NCI-H2196 treated with DMSO at 0.1 percent for 48 hours (cell line): Measurements from ENCODE around the gene GALM.
"Not testable (repeated sequence)": the region's sequence is repeated elsewhere in the genome, so short reads cannot be mapped to it uniquely, and the experiment has no call there.

Source experiments
- DNase-seq: peaks from one replicate; lab custom pipeline; 2025; ENCODE audit not compliant: unreplicated experiment; lab: John Stamatoyannopoulos, UW

Gene GALM

DNA sequence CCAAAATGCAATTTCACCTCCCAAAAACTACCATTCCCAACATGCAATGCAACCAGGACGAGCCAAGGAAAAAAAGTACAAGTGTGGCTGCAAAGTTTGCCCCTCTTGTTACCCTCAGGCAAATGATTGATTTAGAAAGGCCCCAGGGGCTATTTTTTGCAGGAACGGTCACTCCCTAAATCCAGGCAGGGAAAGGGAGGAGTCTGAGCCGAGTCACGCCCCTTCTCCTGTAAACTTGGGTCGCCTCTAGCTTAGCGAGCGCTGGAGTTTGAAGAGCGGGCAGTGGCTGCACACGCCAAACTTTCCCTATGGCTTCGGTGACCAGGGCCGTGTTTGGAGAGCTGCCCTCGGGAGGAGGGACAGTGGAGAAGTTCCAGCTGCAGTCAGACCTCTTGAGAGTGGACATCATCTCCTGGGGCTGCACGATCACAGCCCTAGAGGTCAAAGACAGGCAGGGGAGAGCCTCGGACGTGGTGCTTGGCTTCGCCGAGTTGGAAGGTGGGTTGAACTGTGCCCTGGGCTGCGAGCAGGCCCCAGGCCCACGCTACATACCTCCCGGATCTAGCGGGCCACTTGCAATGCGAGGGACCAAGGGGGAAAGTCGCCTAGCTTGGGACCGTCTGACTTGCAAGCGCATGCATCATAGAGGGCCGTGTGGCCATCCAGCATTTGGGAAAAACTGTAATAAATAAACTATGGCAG lies at the start of gene GALM:
Gene GALM (plus strand): TSS at position 261 of the 702 bp plus-strand sequence. CDS start 48 bp downstream, at position 309.
- no peak for DNase-seq

DNA sequence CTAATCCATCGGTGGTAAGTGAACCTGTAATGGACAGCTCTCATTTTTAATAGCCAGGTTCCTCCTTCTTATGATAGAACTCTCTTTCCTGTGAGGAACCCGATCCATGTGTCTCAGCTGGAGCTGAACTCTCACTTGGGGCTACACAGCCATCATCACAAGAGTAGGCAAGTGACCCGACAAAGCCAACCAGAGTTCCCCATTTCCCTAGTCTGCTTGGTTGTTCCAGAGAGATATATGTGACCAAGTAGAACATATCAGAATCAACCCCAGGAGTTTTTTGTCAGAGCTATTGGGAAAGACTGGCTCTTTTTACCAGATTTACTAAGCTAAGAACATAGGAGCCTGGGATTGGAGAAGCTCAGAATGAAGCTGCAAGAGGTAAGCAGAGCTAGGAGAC lies 48.6 kb upstream of the GALM start:
- no peak for DNase-seq

DNA sequence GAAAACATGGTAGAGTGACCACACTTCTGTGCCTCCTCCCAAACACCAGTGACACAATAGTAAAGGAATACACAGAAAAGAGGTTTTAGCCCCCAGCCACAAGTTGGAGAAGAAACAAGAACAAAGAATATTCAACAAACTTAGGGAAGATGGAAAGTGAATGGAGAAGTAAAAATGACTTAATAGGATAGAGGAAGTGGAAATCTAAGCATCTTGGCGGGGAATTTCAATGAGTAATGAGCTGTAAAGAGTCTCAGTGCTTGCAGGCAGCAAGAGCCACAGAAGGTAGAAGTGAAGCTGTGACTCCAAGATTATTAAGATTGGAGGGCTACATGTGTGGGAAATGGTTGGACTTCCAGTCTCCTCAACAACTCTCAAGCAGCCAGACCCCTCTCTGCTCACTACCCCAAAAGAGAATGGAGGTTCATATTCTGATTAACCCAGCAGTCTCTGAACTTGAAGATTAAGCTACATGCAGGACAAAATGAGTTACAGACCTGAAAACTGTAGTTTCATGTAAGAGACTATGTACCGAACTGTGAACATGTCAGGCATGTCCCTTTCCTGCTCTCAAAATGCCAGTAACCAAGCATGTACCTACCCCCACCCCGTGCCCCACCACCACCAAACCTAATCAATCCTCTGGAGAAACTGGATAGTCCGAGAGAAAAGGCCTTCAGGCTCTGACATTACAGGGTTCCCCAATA lies 46.3 kb upstream of the GALM start:
- no peak for DNase-seq

DNA sequence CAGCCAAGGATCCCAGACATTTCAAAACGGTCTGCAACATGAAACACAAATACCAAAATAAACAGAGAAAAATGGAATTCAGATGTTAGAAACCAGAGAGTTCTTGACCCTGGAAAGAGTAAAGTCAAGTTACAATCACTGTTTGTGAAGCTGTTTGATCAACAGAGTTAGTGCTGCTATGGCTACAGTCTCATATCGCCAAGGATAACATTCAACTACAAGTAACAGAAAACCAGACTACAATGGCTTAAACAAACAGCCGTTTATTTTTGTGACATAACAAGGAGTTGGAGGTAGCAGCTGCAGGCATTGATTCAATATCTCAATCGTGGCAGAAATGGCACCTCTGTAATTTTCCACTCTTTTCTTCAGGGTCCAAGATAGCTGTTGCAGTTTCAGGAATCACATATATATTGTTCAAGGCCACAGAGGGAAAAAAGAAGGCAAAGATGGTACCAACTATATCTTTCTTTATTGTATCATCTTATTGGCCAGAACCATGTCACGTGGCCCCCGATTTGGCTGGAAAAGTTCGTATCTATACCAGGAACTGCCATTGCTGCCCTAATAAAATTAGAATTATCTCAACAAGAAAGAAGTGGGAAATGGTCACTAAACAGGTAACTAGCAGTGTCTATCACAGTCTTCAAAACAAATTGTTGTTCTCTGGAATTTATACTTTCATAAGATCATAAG lies 45.5 kb upstream of the GALM start:
- DNase-seq = peak; percentile 34

DNA sequence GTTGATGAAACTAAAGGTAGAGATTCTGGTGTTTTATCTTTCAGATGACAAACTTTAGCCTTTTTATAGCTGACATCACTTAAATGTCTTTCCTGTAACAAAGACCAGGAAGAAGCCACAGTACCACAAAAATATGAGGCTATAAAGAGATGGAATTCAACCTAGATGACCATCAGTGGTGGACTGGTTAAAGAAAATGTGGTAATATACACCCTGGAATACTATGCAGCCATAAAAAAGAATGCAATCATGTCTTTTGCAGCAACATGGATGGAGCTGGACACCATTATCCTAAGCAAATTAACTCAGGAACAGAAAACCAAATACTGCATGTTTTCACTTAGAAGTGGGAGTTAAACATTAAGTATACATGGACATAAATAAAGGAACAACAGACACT lies 44.9 kb upstream of the GALM start:
- no peak for DNase-seq

DNA sequence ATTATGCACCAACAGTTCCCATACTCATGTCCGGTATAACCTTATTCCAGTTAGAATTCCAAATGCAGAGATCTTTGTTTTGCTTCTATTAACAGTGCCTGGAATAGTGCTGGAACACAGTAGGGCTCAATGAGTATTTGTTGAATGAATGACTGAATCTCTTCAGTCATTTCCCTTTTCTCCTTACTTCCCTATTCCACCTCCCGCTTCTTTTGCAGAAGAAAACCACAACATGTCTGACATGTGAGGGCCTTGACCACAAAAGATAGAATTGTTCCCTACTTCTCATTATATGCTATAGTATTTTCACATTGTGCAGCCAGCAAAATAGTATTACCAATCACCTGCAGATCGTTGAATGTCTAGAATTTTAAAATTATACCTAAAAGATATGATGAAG lies 43.7 kb upstream of the GALM start:
- no peak for DNase-seq

DNA sequence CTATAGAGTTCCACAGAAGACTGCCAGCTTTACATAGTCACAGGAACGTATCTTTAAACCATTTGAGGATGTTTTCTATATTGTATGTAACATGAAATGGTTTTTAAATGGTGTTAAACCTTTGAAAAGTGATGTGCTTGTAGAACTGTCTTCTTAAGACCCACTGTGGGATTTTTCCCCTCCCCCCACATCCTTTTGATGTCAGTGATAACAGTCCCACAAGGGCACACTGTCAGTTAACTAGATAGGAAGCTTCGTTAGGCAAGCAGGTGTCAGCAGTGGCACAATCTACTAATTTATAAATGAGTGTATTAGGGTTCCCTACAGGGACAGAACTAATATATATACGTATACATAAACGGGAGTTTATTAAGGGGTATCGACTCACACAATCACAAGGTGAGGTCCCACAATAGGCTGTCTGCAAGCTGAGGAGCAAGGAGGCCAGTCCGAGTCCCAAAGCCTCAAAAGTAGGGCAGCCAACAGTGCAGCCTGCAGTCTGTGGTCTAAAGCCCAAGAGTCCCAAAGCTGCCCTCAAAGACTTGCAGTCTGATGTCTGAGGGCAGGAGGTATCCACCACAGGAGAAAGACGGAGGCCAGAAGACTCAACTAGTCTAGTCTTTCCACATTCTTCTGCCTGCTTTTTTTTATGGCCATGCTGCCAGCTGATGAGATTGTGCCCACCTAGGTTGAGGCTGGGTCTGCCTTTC lies 39.4 kb upstream of the GALM start:
- no peak for DNase-seq

DNA sequence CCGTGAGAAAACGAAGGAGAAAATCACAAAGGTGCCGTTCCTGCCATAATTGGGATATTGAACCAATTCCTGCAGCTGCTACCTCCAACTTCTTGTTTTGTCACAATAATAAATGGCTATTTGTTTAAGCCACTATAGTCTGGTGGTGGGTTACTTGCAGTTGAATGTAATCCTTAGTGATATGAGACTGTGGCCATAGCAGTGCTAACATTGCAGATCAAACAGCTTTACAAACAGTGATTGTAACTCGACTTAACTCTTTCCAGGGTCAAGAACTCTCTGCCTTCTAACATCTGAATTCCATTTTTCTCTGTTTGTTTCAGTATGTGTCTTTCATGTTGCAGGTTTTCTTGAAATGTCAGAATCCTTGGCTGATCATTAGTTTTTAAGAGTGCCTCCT lies 38.5 kb upstream of the GALM start:
- DNase-seq = no peak

DNA sequence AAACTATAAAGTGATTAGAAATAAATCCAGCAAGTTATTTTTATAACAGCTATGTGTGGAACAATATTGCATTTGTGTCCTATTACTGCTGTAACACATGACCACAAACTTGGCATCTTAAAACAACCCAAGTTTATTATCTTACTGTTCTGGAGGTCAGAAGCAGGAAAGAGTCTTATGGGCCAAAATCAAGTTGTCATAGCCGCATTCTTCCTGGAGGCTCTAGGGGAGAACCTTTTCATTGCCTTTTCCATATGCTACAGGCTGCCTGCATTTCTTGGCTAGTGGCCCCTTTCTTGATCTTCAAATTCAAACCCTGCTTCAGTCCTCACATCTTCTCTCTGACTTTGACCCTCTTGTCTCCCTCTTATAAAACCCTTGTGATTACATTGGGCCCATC lies 36.2 kb upstream of the GALM start:
- no peak for DNase-seq

DNA sequence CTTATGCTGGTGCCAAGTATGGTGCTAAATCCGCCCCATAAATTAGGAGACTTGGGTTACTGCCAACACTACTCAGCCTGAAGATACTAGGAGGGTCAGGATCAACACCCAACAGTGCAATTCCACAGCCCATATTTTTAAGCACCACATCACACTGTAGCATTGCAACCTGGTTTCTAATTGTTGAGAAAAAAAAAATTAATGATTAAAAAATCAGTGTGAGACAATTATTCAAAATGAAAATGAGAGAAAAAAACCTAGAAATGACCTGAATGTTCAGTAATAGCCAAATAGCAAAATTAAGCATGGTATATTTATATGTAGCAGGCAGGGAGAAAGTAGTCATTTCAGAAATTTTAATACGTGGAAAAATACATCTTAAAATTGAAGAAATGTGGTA lies 33.9 kb upstream of the GALM start:
- no peak for DNase-seq

DNA sequence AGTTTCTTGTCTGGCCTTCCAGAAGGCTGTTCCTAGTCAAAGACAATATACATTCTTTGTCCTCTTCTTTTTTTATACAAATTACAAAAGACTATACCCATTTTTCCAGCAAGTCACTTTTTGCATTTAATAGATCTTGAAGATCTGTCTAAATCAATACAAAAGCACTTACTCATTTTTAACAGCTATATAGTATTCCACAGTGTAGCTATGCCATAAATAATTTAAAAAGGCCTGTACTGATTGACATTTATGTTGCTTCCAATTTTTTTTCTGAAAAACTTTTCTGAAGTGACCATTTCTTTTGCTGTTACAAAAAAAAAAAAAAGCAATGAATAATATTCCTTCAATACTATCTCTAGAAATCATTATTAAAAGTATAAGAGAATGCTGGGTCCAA lies 32.9 kb upstream of the GALM start:
- DNase-seq = no peak

DNA sequence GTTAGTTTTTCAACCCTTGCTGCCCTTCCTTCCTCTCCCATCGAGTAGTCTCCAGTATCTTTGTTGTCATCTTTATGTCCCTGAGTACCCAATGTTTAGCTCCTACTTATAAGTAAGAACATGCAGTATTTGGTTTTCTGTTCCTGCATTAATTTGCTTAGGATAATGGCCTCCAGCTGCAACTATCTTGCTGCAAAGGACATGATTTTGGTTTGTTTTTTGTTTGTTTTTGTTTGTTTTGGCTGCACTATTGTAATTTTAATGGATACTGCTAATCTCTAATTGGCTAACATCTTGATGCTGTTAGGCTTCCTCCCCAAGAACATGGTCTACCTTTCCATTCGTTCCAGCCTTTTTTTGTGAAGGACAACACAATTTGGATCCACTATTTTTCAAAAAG lies 32.0 kb upstream of the GALM start:
- DNase-seq = no peak

DNA sequence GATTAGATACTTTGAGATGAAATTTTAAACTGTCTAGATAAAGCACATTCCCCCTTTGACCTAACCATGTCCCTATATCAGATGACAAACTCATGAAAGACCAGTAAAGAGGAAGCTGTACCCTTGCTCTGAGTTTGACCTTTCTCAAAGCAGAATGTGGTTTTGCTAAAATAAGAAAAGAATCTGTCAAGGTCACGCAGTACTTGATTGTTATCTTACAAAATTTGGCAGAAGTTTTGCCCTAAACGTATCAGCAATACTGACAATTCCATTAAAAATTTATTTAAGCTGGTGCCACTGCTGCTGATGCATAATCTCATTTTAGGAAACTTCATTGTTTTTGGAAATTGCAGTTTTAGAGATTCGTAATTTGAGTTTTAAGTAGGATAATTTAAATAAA lies 31.2 kb upstream of the GALM start:
- no peak for DNase-seq

DNA sequence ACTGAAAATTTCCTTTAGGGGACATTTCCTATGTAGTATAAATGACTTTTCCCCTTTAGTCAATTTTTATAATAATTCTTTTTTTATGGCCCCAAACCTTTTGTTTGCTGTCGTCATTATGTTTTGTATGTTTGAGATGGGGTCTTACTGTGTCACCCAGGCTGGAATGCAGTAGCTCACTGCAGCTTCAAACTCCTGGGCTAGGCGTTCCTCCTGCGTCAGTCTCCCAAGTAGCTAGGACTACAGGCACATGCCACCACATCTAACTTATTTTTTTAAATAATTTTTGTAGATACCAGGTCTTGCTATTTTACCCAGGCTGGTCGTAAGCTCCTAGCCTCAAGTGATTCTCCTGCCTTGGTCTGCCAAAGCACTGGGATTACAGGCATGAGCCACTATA lies 30.8 kb upstream of the GALM start:
- no peak for DNase-seq

DNA sequence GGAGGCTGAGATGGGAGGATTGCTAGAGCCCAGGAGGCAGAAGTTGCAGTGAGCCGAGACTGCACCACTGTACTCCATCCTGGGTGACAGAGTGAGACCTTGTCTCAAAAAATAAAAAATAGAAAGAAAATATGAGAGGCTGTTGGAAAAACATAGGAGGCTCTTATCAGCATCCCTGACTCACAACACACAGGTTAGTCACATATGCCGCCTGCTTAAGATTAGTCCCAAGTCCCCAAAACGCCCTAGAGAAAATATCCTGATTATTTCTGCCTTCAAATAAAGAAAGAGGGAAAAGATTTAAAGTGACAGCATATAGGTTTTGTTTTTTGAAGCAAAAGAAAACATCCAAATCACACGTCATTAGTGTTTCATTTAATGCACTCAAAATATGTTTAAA lies 29.8 kb upstream of the GALM start:
- DNase-seq = no peak

DNA sequence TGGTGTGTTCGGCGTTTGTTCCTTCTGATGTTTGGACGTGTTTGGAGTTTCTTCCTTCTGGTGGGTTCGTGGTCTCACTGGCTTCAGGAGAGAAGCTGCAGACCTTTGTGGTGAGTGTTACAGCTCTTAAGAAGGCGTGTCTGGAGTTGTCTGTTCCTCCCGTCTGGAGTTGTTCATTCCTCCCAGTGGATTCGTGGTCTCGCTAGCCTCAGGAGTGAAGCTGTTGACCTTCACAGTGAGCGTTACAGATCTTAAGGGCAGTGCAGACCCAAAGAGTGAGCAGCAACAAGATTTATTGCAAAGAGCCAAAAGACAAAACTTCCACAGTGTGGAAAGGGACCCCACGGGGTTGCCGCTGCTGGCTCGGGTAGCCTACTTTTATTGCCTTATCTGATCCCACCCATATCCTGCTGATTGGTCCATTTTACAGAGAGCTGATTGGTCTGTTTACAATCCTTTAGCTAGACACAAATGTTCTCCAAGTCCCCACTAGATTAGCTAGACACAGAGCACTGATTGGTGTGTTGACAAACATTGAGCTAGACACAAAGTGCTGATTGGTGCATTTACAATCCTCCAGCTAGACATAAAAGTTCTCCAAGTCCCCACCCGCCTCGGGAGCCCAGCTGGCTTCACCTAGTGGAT lies 23.4 kb upstream of the GALM start:
- DNase-seq = not testable (repeated sequence)

DNA sequence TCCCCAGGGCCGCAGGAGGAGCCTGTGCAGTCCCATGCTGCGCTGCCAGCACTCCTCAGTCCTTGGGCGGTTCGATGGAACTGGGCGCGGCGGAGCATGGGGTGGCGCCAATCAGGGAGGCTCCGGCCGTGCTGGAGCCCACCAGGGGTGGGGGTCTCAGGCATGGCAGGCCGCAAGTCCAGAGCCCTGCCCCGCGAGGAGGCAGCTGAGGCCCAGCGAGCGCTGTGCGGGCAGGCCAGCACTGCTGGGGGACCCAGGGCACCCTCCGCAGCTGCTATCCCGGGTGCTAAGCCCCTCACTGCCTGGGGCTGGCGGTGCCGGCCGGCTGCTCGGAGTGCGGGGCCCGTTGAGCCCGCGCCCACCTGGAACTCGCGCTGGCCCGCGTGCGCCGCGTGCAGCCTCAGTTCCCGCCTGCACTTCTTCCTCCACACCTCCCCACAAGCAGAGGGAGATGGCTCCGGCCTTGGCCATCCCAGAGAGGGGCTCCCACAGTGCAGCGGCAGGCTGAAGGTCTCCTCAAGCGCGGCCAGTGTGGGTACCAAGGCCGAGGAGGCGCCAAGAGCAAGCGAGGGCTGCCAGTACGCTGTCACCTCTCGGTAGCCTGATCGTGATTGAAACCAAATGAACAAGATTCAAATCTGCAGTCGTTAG lies 22.8 kb upstream of the GALM start:
- no peak for DNase-seq

DNA sequence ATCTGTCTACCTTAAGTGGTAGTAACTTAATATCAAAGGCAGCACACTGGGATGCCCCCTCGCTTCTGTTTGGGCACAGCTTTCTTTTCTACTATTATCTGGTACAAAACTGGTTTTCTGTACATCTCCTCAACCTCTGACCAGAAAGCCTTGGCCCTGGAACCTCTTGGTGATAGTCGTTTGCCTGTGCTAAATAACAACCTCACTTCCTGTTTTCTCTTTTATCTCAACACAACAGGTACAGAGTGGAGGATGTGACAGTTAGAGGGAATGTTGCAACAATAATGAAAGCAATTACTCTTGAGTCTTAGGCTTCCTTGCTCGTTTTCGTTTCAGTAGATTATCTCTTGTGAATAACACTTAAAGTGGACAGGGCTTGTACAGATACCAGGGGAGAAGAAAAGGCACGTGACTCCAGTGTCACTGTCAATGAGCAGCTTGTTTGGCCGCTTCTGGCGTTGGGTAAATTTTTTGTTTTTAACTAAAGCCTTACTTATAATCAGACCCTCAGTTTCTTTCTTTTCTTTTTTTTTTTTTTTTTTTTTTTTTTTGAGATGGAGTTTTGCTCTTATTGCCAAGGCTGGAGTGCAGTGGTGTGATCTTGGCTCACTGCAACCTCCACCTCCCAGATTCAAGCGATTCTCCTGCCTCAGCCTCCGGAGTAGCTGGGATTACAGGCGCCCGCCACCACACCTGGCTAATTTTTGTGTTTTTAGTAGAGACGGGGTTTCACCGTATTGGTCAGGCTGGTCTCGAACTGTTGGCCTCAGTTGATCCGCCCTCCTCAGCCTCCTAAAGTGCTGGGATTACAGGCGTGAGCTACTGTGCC lies 22.0 kb upstream of the GALM start:
- DNase-seq = not testable (repeated sequence)

DNA sequence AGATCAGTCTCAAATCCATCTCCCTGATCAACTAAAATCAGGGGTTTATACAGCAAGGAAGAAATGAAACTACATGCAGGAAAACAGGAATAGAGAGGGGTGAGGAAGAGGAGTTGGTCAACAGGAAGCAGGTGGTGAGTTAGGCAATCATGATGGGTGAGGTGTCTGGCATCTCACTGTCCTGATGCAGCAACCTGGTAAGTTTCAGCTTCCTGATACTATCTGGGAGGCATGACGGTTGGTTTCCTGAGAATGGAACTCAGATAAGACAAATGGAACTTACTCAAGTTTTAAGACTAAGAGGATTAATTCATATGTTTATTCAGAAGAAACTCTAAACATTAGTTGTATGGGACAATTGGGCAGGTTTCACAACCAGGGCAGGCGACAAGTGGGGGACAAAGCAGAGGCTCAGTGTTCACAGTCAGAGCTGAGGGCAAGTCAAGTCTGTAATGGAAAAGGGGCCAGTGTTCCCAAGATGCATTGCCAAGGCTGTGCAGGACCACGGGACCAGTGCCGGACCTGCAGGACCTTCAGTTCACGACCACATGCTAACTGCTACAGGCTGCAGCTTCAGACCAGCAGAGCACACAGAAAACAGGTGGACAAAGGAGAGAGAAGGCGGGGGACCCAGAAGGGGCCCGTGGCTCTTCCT lies 17.7 kb upstream of the GALM start:
- no peak for DNase-seq
